ENCODE measurements around the gene EGFL7.

GRCh38 chr9:136721339-136722092, 58.8 kb downstream of the EGFL7 start:
- TF ChIP-seq POLR2AphosphoS5 (IDR thresholded peaks at IDR 0.05) (peak in 2 of 4 donors; percentile 14 to 54), CTCF (IDR thresholded peaks at IDR 0.05) (no peak)

Data from sigmoid colon (tissue), 4 donors.